Subcutaneous adipose tissue (tissue), 4 donors: ENCODE results near the gene FFAR2. TPM values are rescaled to one million over a fixed set of nuclear protein-coding genes. Genes with fewer than 3 reads are reported as not detected.

Experiments used
- CTCF ChIP-seq: fragments of 450-650 bp; IDR thresholded peaks from one replicate; pipeline ENCODE4 v1.5.1; 2016; ENCODE audit warnings: low read depth, mild to moderate bottlenecking, control low read depth, antibody characterized with exemption, moderate library complexity
- total RNA-seq, 4 donors: library from RNA; depleted of rRNA; stranded (reverse); fragments of >200 nt; gene quantifications; one replicate each; pipeline ENCODE4 v1.1.0, GENCODE V29; 2016

FFAR2 gene
- total RNA-seq, 4 donors from 2014 or later, result 0.38 to 1.5 TPM; not detected in 2

DNA sequence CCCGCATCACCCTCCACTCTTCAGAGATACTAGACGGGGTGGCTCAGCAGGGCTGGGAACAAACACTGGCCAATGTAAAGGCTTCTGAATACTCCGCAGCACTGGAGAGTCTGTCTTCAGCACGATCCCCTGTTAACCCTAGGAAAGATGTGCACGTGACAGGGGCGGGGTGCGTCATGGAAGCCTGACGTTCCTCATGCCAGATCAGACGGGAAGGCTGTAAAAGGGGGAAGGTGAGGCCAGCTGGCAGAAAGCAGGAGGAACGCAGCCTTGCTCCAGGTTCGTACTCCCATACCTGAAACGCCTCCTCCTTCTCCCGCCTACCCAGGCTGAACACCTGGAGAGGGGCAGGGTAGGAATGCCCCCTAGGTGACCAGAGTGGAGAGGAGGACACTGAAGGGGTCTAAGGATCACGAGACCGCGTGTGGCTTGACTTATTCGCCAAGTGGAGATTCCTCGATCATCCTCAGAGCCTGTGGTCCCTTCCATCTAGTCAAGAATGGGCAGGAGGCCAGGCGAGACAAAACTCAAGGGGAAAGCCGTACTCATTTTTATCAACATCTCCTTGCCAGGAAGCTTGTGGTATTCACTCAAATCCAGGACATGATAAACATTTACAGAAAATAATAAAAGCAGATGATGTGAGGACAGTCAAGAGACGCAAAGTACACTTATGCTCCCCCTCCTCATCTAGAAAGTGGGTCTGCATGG lies 18.2 kb upstream of the FFAR2 start:
- no peak for TF ChIP-seq CTCF

DNA sequence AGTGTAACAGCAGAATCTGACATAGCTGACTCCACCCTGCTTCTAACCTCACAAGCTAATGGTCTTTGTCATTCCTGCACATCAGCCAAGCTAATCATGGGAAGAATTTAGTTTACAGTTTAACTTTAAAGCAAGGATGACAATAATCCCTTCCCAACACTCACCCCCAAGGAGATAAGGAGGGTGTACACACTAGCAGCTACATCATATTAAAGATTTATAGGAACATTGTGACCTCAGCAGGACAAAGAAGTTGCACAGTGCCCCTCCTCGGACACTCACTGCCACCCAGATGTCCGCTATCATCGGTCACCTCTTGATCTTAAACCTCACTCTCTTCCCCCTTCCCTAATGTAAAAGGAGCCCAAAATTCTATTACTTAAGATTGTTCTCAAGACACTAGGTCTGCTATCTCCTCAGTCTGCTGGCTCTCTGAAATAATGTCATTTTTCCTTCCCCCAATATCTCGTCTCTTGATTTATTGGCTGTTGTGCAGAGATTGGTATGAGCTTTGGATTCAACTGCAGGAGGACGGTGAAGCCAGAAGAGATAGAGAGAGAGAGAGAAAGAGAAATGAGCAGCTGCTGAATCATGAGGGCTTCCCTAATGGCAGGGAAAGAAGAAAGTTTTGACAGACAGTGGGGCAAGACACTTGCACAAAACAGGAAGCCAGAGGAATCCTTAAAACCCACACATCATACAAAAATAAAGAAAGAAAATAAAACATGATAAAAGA lies 17.5 kb upstream of the FFAR2 start:
- no peak for TF ChIP-seq CTCF

DNA sequence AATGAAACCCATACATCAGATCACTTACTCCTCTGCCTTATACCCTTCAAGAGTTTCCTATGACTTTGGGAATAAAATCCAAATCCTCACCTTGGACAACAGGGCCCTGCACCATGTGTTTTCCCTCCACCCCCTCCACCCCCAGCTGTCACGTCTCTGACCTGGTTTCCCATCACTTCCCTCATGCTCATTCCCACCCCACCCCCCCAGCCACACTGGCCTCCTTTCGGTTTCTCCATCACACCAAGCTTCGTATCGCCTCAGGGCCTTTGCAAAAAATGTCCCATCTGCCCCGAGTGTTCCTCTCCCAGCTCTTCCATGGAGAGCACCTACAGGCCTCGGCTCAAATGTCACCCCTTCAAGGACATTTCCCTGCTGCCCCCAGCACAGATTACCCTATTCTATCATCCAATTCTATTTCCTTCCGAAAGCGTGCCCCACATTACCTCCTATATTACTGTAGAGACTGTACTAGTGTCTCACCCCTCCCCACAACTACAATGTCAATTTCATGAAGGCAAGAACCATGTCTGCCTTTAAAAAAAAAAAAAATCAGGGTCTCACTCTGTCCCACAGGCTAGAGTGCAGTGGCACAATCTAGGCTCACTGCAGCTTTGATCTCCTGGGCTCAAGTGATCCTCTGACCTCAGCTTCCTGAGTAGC lies 16.8 kb upstream of the FFAR2 start:
- no peak for TF ChIP-seq CTCF

- no peak for TF ChIP-seq CTCF
These were observed 15.1 kb upstream of the FFAR2 start for GRCh38 chr19:35432911-35433310.

DNA sequence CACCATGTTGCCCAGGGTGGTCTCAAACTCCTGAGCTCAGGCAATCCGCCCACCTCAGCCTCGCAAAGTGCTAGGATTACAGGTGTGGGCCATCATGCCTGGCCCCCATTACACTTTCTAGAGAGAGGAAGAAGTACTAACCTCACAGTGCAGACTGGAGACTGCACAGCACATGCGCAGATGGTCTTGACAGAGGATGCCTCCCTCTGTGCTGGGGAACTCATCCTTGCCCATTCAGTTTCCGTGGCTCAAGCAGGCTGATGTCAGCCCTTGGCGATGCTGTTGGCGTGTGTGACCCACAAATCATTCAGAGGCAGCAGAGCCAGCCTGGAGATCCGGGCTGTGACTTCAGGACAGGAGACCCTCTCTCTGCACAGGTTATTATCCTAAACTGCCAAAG lies 14.6 kb upstream of the FFAR2 start:
- TF ChIP-seq CTCF, result no peak

DNA sequence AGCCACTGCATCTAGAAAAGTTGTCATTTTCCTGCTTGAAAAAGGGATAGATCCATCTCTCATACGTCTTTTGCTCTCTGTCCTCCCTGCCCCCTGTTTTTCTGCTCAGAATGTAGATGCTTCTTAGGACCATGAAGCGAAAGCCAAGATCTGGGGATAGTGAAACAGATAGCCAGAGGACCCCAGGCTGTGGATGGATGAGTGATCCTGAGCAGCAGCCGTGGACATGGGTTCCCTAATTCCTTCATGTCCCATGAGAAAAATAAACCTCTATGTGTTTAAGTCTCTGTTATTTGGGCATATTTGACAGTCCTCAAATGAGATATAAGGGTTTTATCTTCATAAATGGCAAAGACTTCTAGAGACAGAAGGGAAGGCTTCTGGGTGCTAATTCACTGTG lies 12.2 kb upstream of the FFAR2 start:
- no peak for TF ChIP-seq CTCF
